Activated T-cell treated with anti-CD3 and anti-CD28 coated beads, Interleukin-2, amount 50 U/mL, for 24 hours (primary cell): ENCODE data around the gene BET1L.
A peak's percentile ranks its signal among the peaks of the same experiment; 100 is the strongest.
"Not testable (repeated sequence)": the region's sequence is repeated elsewhere in the genome, so short reads cannot be mapped to it uniquely, and the experiment has no call there.

ENCODE experiments used
- DNase-seq: peaks from one replicate; pipeline ENCODE4 v3.0.0-alpha.2; 2020
- H3K27ac Mint-ChIP-seq: 2 replicates; pipeline ENCODE4 v1.8.0; 2020; ENCODE audit warnings: mild to moderate bottlenecking, mixed read lengths
- H3K27me3 Mint-ChIP-seq: 2 replicates; pipeline ENCODE4 v1.8.0; 2020; ENCODE audit warnings: mixed read lengths
- H3K36me3 Mint-ChIP-seq: 2 replicates; pipeline ENCODE4 v1.8.0; 2020; ENCODE audit warnings: low read depth, mixed read lengths
- H3K4me1 Mint-ChIP-seq: 2 replicates; pipeline ENCODE4 v1.8.0; 2020; ENCODE audit warnings: low read depth, mixed read lengths
- H3K4me3 Mint-ChIP-seq: 2 replicates; pipeline ENCODE4 v1.8.0; 2020; ENCODE audit warnings: mild to moderate bottlenecking, moderate library complexity, mixed read lengths
- H3K9me3 Mint-ChIP-seq: 2 replicates; pipeline ENCODE4 v1.8.0; 2020; ENCODE audit warnings: mixed read lengths

The BET1L gene

DNA sequence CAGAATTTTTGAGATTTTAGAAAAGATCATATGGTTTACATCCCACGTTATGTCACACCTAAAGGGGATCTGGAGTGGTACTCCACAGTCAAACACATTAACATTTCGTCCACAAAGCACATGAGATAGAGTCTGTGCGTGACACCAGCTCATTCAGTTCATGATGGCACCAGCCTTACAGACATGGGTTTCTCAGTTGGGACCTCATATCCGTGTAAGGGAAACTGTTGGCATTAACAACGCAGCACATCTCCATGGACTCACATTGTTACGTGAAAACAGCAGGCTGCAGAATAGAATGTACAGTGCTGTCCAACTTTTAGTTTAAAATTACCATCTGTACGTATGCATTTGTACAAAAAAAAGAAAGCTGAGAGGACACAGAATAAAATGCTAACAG, 14.3 kb upstream of the BET1L start:
- no peak for DNase-seq
- H3K9me3 Mint-ChIP-seq: no peaks in the 10 kb centered on the region
- peaks cover 21% of the 10 kb centered on the region for H3K36me3 Mint-ChIP-seq
- peaks cover 18% of the 10 kb centered on the region for H3K4me1 Mint-ChIP-seq
- H3K4me3 Mint-ChIP-seq: no peak overlapping the region
- H3K27me3 Mint-ChIP-seq: no peaks in the 10 kb centered on the region
- H3K27ac Mint-ChIP-seq: no peak overlapping the region

DNA sequence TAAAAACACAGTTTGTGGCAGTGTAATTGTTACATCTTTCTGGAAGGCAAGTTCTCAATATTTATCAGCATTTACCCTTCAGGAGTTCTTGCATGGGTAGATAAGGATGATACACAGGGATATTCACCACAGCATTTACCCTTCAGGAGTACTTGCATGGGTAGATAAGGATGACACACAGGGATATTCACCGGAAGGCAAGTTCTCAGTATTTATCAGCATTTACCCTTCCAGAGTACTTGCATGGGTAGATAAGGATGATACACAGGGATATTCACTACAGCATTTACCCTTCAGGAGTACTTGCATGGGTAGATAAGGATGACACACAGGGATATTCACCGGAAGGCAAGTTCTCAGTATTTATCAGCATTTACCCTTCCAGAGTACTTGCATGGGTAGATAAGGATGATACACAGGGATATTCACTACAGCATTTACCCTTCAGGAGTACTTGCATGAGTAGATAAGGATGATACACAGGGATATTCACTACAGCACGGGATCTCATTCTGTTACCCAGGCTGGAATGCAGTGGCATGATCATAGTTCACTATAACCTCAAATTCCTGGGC, 13.5 kb upstream of the BET1L start:
- DNase-seq, H3K27ac Mint-ChIP-seq, H3K27me3 Mint-ChIP-seq, H3K9me3 Mint-ChIP-seq, H3K4me3 Mint-ChIP-seq: not testable (repeated sequence)
- Mint-ChIP-seq H3K36me3 (peaks cover 29% of the 10 kb centered on the region), H3K4me1 (peaks cover 13% of the 10 kb centered on the region)

DNA sequence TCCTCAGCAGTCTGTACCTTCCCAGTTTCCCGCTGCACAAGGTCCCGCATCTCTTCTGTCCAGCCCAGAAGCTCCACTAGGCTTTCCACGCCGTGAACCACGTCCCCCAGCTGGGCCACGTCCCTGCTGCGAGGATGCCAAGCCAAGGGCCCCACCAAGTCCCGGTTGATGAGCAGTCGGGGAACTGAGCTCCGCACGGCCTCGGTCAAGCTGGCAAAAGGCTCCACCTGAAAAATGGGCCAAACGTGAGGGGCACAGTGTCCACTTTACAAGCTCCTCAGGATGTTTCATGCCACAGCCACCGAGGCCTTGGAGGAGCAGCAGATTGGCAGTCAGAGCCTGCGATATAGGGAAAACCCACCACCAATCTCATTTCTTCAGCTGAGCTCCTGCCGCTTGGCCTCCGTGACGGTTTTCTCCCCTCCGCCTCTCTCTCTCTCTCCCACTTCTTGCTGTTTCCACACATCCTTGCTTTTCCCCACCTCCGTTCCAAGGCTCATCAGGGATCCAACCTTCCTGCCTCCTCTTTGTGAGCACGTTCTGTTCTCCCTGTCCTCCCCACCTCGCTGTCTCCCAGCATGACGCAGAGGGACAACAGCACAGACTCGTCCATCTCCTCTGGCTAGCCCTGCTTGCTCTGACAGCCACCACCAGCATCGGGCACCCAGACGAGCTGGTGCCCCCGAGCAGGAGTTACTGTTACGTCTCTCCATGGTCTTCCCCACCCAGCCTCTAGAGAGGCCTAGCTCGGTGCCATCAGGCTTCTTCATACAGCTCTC, 11.8 kb upstream of the BET1L start:
- H3K36me3 Mint-ChIP-seq: peaks cover 46% of the 10 kb centered on the region
- H3K4me3 Mint-ChIP-seq: no peak overlapping the region
- peaks cover 9% of the 10 kb centered on the region for H3K4me1 Mint-ChIP-seq
- H3K27me3 Mint-ChIP-seq: no peaks in the 10 kb centered on the region
- no peaks in the 10 kb centered on the region for H3K9me3 Mint-ChIP-seq
- no peak overlapping the region for H3K27ac Mint-ChIP-seq
- DNase-seq: no peak

DNA sequence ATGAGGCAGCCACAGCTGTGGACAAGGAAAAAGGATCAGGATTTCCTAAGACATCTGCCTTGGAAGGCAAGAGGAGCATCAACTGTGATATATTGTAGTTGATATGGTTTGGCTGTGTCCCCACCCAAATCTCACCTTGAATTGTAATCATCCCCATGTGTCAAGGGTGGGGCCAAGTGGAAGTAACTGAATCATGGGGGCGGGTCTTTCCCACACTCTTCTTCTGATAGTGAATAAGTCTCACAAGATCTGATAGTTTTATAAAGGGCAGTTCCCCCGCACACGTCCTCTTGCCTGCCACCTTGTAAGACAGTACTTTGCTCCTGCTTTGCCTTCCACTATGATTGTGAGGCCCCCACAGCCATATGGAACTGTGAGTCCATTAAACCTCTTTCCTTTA, 10.5 kb upstream of the BET1L start:
- Mint-ChIP-seq H3K4me3 (no peak overlapping the region), H3K4me1 (peaks cover 9% of the 10 kb centered on the region), H3K27me3 (no peaks in the 10 kb centered on the region), H3K9me3 (no peaks in the 10 kb centered on the region), H3K27ac (peak overlapping the region; percentile 76), H3K36me3 (peaks cover 54% of the 10 kb centered on the region)
- DNase-seq: no peak

DNA sequence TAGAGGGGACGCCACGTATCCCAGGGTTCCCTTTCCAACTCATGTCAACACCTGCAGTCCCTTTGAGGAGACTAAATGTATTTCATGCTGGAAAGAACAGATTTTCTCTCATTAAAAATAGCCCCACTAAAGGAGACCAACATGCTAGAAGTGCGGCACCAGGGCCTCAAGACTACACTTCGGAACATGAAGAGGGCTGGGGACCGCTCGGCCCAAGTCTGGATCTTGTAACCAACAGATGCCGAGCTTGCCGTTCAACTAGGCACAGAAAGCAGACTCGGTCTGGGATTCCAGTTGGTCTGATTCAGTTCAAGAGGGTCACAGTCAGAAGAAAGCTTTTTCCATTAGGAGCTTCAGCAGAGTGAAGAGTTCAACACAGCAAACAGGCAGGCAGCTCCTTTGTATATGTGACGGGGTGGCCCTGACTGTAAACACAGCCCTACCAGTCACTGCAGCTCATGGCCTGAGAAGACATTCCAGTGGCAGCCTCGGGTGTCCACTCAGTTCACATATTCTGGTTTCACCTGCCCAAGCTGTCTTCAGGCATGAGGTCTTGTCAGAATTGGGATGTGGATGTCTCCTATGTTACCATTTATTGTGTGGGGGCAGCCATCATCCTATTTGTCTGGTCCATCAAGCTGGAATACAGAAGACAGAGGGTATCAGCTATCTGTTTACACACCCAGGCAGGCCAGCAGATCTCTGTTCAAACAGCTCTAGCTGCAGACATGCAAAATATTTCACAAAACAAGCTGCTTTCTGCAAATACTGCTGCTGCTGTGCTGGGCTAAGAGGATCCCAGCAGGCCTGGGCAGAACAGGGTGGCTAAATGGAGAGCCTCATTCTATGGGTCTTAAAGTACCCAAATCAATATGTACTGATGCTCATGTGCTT, 9.1 kb upstream of the BET1L start:
- Mint-ChIP-seq H3K27me3 (no peaks in the 10 kb centered on the region), H3K9me3 (no peaks in the 10 kb centered on the region), H3K4me3 (no peak overlapping the region), H3K4me1 (peaks cover 13% of the 10 kb centered on the region), H3K36me3 (peaks cover 60% of the 10 kb centered on the region), H3K27ac (peak overlapping the region; percentile 76)
- DNase-seq: no peak

DNA sequence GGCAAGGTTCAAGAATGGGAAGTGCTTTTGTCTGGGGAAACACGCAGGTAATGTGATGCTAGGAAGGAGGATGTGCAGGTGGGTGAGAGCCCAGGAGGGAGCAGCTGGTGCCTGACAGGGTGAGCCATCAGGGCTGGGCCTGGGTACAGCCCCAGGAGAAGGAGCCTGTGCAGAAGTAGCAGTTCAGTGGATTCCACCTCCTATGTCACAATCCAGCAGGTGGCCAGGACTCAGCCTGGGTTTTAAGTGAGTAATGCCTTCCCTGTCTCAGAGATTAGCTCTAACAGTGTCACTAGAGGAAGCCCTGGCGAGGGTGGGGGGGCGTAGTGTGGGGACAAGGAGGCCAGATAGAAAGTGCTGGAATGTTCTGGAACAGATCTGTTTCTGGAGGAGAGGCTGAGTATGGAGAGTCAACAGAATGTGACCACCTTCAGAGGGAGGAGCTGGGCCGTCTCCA, 8.4 kb upstream of the BET1L start:
- no peaks in the 10 kb centered on the region for H3K9me3 Mint-ChIP-seq
- H3K27ac Mint-ChIP-seq: peak overlapping the region; percentile 76
- H3K4me1 Mint-ChIP-seq: peaks cover 19% of the 10 kb centered on the region
- H3K27me3 Mint-ChIP-seq: no peaks in the 10 kb centered on the region
- H3K36me3 Mint-ChIP-seq: peaks cover 67% of the 10 kb centered on the region
- DNase-seq: no peak
- H3K4me3 Mint-ChIP-seq: no peak overlapping the region

DNA sequence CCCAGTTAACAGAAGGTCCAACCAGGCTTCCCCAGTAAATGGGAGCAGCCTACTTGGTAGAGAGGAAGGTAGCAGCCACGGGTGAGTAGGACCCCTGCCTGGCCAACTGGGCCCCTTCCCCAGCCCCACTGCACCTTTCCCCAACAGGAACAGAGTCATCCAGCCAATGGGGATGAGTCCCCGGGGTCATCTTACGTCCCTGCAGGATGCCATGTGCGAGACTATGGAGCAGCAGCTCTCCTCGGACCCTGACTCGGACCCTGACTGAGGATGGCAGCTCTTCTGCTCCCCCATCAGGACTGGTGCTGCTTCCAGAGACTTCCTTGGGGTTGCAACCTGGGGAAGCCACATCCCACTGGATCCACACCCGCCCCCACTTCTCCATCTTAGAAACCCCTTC, 6.9 kb upstream of the BET1L start:
- no peak for DNase-seq
- H3K4me3 Mint-ChIP-seq: no peak overlapping the region

DNA sequence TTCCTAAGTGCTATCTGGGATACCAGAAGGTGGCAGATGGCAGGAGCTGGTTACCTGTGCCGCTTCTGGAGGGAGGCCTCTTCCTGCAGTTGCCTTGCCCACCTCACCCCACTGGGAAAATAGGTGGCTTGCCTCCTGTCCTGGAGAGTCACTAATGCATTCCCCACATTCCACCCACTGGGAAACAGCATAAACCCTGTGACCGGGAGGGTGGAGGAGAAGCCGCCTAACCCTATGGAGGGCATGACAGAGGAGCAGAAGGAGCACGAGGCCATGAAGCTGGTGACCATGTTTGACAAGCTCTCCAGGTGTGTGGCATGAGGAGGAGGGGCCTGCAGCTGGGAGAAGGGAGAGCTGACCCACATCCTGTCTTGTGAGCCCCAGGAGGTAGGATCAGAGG, 5.9 kb upstream of the BET1L start:
- H3K27me3 Mint-ChIP-seq: no peaks in the 10 kb centered on the region
- H3K36me3 Mint-ChIP-seq: peaks cover 84% of the 10 kb centered on the region
- no peak overlapping the region for H3K4me3 Mint-ChIP-seq
- H3K27ac Mint-ChIP-seq: no peak overlapping the region
- H3K9me3 Mint-ChIP-seq: no peaks in the 10 kb centered on the region
- no peak for DNase-seq
- peaks cover 33% of the 10 kb centered on the region for H3K4me1 Mint-ChIP-seq

More for the DNA sequence above, 6.9 kb upstream of the BET1L start:
- Mint-ChIP-seq H3K36me3 (peaks cover 78% of the 10 kb centered on the region), H3K9me3 (no peaks in the 10 kb centered on the region), H3K27ac (peak overlapping the region; percentile 76), H3K4me1 (peaks cover 33% of the 10 kb centered on the region), H3K27me3 (no peaks in the 10 kb centered on the region)

DNA sequence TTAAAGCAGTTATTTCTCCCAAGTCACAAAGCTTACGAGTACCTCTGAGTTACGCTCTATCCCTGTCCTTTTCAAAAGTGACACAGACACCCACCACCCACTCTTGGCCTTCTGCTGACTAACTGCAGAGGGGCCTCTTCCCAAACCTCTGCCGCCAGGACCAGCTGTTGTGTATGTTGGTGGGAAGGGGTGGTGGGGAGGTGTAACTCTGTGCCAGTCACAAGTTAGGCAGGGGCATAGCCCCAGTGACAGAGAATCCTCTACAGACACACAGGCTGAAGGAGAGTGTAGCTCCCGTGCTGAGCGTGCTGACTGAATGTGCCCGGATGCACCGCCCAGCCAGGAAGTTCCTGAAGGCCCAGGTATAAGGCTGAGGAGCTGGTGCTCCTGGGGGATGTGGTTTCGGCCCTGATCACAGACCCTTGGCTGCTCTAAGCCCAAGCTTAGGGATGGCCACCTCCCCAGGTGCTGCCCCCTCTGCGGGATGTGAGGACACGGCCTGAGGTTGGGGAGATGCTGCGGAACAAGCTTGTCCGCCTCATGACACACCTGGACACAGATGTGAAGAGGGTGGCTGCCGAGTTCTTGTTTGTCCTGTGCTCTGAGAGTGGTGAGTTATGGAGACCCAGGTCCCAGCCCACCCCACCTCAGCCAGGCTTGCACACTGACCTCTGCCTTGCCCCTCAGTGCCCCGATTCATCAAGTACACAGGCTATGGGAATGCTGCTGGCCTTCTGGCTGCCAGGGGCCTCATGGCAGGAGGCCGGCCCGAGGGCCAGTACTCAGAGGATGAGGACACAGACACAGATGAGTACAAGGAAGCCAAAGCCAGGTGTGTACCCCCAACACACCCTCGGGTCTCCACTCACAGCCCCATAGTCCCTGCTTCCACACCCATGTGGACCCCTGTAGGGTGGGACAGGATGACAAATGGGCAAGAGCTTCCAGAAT, 5.2 kb upstream of the BET1L start:
- Mint-ChIP-seq H3K4me1 (peaks cover 26% of the 10 kb centered on the region), H3K27me3 (no peaks in the 10 kb centered on the region), H3K36me3 (peaks cover 89% of the 10 kb centered on the region), H3K9me3 (no peaks in the 10 kb centered on the region), H3K4me3 (no peak overlapping the region), H3K27ac (peak overlapping the region; percentile 97)
- DNase-seq: no peak

DNA sequence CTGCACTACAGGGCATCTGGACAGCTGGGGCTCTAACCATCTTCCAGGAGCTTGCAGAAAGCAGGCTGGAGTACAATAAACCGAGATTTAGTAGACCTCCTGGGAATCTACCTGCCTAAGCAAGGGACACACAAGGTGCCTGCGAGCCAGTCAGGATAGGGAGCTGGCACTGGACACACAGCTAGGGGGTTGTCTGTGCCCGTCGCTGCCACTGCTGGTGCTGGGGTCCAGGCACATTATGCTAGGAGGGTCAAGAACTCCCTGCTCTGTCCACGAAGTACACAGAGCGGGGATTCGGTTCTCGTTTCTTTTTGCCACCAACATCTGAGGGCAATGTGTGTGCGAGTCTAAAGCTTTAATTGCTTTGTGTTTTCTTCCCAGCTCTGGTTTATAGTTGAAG, 4.5 kb upstream of the BET1L start:
- Mint-ChIP-seq H3K27ac (peak overlapping the region; percentile 97), H3K4me3 (no peak overlapping the region), H3K4me1 (peaks cover 23% of the 10 kb centered on the region), H3K36me3 (peaks cover 90% of the 10 kb centered on the region), H3K9me3 (no peaks in the 10 kb centered on the region), H3K27me3 (no peaks in the 10 kb centered on the region)
- DNase-seq: no peak

DNA sequence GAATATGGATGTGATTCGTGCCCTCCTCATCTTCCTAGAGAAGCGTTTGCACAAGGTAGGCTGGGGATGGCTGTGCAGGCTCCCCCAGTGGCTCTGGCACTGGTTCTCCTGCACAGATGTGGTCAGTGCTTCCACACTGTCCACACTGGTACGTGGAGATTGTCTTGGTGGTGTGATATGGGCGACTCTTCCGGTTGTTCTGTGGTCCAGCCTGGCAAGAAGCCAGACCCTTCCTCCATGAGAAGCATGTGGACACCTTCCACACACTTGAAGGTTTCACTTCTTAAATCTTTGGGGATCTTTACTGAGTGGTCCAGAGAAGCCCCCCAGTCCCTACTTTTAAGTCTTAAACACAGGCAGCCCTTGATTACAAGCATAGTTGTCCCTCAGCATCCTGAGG, 4.1 kb upstream of the BET1L start:
- Mint-ChIP-seq H3K9me3 (no peaks in the 10 kb centered on the region), H3K27me3 (no peaks in the 10 kb centered on the region), H3K4me3 (no peak overlapping the region), H3K36me3 (peaks cover 92% of the 10 kb centered on the region), H3K27ac (peak overlapping the region; percentile 97), H3K4me1 (peaks cover 24% of the 10 kb centered on the region)
- DNase-seq: no peak

DNA sequence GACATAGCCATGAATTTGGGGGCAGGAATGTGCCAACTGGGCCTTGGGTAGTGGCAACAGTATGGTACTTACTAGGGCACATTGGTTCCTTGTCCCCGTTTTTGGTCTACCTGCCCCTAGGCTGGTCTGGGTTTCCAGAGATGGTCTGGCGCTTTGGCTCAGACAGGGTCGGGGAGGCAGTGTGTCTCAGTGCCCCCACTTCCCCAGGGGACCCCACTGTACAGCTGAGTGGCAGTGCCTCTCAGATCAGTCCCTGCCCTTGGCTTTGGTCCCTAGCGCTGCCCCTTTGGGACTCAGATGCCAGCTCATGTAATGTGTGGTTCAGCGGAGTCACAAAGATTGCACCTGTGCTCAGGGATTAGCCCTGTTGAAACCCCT, 3.6 kb upstream of the BET1L start:
- no peaks in the 10 kb centered on the region for H3K9me3 Mint-ChIP-seq
- peak overlapping the region; percentile 97 for H3K27ac Mint-ChIP-seq
- no peak for DNase-seq
- peaks cover 29% of the 10 kb centered on the region for H3K4me1 Mint-ChIP-seq
- peak overlapping the region; percentile 47 for H3K4me3 Mint-ChIP-seq
- no peaks in the 10 kb centered on the region for H3K27me3 Mint-ChIP-seq
- H3K36me3 Mint-ChIP-seq: peaks cover 92% of the 10 kb centered on the region

DNA sequence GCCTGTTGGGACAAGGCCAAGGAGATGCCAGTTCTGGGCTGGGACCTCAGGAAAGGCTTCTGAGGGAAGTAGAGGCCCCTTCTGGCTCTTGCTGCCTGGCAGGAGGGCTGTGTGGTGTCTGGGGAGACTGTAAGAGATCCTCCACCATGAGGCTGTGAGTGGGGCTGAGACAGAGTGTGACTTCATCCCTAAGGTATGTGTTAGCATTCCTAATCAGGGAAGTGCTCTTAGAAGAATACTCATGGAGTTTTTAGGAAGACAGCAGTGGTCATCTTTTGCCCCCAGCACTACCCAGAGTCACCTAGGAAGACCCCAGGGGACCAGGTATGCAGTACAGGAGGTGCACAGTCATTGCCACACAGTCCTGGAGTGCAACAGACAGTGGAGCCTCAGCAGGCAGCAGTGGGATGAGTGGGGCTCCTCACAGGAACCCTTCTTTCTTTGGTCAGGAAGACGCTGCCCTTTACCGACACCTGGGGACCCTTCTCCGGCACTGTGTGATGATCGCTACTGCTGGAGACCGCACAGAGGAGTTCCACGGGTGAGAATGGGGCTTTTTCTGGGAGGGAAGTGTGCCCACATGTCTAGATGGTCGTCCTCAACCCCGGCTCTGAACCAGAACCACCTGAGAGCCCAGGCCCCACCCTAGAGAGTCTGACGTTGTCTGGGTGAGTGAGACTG, 3.1 kb upstream of the BET1L start:
- DNase-seq: no peak
- H3K9me3 Mint-ChIP-seq: no peaks in the 10 kb centered on the region
- peak overlapping the region; percentile 97 for H3K27ac Mint-ChIP-seq
- peak overlapping the region; percentile 99 for H3K4me3 Mint-ChIP-seq
- H3K27me3 Mint-ChIP-seq: no peaks in the 10 kb centered on the region
- peaks cover 92% of the 10 kb centered on the region for H3K36me3 Mint-ChIP-seq
- peaks cover 34% of the 10 kb centered on the region for H3K4me1 Mint-ChIP-seq
